Measurements from ENCODE around the gene KCNMB4. TPM values are rescaled to one million over a fixed set of nuclear protein-coding genes. Genes with fewer than 3 reads are reported as not detected.
"Not testable (repeated sequence)": the region's sequence is repeated elsewhere in the genome, so short reads cannot be mapped to it uniquely, and the experiment has no call there.

The KCNMB4 gene
- total and polyA plus RNA-seq, 7 donors = 0.69 to 6.4 (median 4.7) TPM

- no peaks in the 10 kb centered on the region for H3K9me3 ChIP-seq
- no peak overlapping the region for H3K4me3 ChIP-seq
- TF ChIP-seq CTCF (IDR thresholded peaks at IDR 0.05) (no peak), POLR2A (IDR thresholded peaks at IDR 0.05) (no peak), EP300 (IDR thresholded peaks at IDR 0.05) (no peak), POLR2AphosphoS5 (IDR thresholded peaks at IDR 0.05) (no peak)
- 87 to 91% methylated on average over 3 of the region's 3 CpGs for WGBS, 2 donors
- no peak for DNase-seq
- H3K27ac ChIP-seq = no peak overlapping the region
- H3K36me3 ChIP-seq = no peaks in the 10 kb centered on the region
- H3K4me1 ChIP-seq = no peaks in the 10 kb centered on the region
- H3K27me3 ChIP-seq = no peaks in the 10 kb centered on the region
- intact Hi-C loops (cut with DNase I) = no loop called here
Measured at GRCh38 chr12:70383886-70384285, 17.8 kb downstream of the KCNMB4 start.

GRCh38 chr12:70386771-70387170 lies 20.7 kb downstream of the KCNMB4 start:
- Histone ChIP-seq H3K4me3 (no peak overlapping the region), H3K27me3 (no peaks in the 10 kb centered on the region), H3K36me3 (no peaks in the 10 kb centered on the region), H3K4me1 (no peaks in the 10 kb centered on the region), H3K9me3 (peaks cover 0 to 4% (median 2%) of the 10 kb centered on the region in 4 donors), H3K27ac (no peak overlapping the region)
- 66 to 78% methylated on average over 1 of the region's 1 CpG for WGBS, 2 donors
- no peak for TF ChIP-seq CTCF (IDR thresholded peaks at IDR 0.05)
- TF ChIP-seq EP300 (IDR thresholded peaks at IDR 0.05) = no peak
- no peak for TF ChIP-seq POLR2A (IDR thresholded peaks at IDR 0.05)
- no peak for TF ChIP-seq POLR2AphosphoS5 (IDR thresholded peaks at IDR 0.05)
- intact Hi-C loops (cut with DNase I) = no loop called here
- no peak for DNase-seq

- TF ChIP-seq POLR2A (IDR thresholded peaks at IDR 0.05) (no peak), POLR2AphosphoS5 (IDR thresholded peaks at IDR 0.05) (no peak), EP300 (IDR thresholded peaks at IDR 0.05) (no peak), CTCF (IDR thresholded peaks at IDR 0.05) (no peak)
- H3K4me1 ChIP-seq = no peaks in the 10 kb centered on the region
- peaks cover 0 to 4% (median 2%) of the 10 kb centered on the region in 4 donors for H3K9me3 ChIP-seq
- WGBS, 2 donors = 81 to 92% methylated on average over 2 of the region's 2 CpGs
- H3K4me3 ChIP-seq = no peak overlapping the region
- H3K27me3 ChIP-seq = no peaks in the 10 kb centered on the region
- H3K36me3 ChIP-seq = no peaks in the 10 kb centered on the region
- intact Hi-C loops (cut with DNase I) = no loop called here
- H3K27ac ChIP-seq = no peak overlapping the region
- DNase-seq = no peak
Measured at GRCh38 chr12:70389678-70390077, 23.6 kb downstream of the KCNMB4 start.

- H3K36me3 ChIP-seq; H3K4me3 ChIP-seq; H3K27ac ChIP-seq; H3K9me3 ChIP-seq; DNase-seq; H3K4me1 ChIP-seq; H3K27me3 ChIP-seq; intact Hi-C loops (cut with DNase I): not testable (repeated sequence)
- 57 to 85% methylated on average over 1 of the region's 1 CpG for WGBS, 2 donors
Measured at GRCh38 chr12:70392631-70393030, 26.5 kb downstream of the KCNMB4 start.

- Histone ChIP-seq H3K27ac (no peak overlapping the region), H3K9me3 (peaks cover 0 to 4% (median 2%) of the 10 kb centered on the region in 4 donors)
- intact Hi-C loops (cut with DNase I) = no loop called here
Measured at GRCh38 chr12:70393787-70394499, 27.9 kb downstream of the KCNMB4 start.

GRCh38 chr12:70398002-70398401 lies 31.9 kb downstream of the KCNMB4 start:
- Histone ChIP-seq H3K4me3 (no peak overlapping the region), H3K9me3 (no peaks in the 10 kb centered on the region), H3K27me3 (no peaks in the 10 kb centered on the region), H3K27ac (no peak overlapping the region), H3K4me1 (no peaks in the 10 kb centered on the region), H3K36me3 (no peaks in the 10 kb centered on the region)
- no peak for TF ChIP-seq EP300 (IDR thresholded peaks at IDR 0.05)
- no peak for TF ChIP-seq CTCF (IDR thresholded peaks at IDR 0.05)
- no peak for TF ChIP-seq POLR2A (IDR thresholded peaks at IDR 0.05)
- no peak for TF ChIP-seq POLR2AphosphoS5 (IDR thresholded peaks at IDR 0.05)
- DNase-seq = no peak
- intact Hi-C loops (cut with DNase I) = no loop called here

More at GRCh38 chr12:70393787-70394499, 27.9 kb downstream of the KCNMB4 start:
- DNase-seq = no peak
- Histone ChIP-seq H3K36me3 (no peaks in the 10 kb centered on the region), H3K27me3 (no peaks in the 10 kb centered on the region), H3K4me1 (no peaks in the 10 kb centered on the region), H3K4me3 (no peak overlapping the region)
- 70 to 78% methylated on average over 2 of the region's 2 CpGs for WGBS, 2 donors
- no peak for TF ChIP-seq POLR2A (IDR thresholded peaks at IDR 0.05)
